K562 (cell line): ENCODE measurements around the gene SELPLG. TPM values are rescaled to one million over a fixed set of nuclear protein-coding genes. Genes with fewer than 3 reads are reported as not detected.

Source experiments
- CHAMP1 ChIP-seq: fragments of 450-650 bp; IDR thresholded peaks from 2 replicates; pipeline ENCODE4 v1.6.1; 2016; ENCODE audit warnings: mild to moderate bottlenecking
- FUS ChIP-seq: fragments of 200-400 bp; formaldehyde crosslinking; optimal IDR thresholded peaks from 2 replicates; pipeline ENCODE3; 2017; ENCODE audit warnings: low read depth, low read length
- IRF1 ChIP-seq: sonication (generic); formaldehyde crosslinking; IDR thresholded peaks from 2 replicates; pipeline ENCODE4 v1.8.0; 2022; ENCODE audit warnings: missing genetic modification reagents, mild to moderate bottlenecking, borderline replicate concordance
- NR2C1 ChIP-seq, 2 experiments: fragments of 450-650 bp; IDR thresholded peaks; 2 replicates each; pipeline ENCODE4 v1.6.1; 2017; ENCODE audit warnings: mild to moderate bottlenecking in 2 of 2, antibody characterized with exemption in 1 of 2, inconsistent platforms in 1 of 2, missing compliant biosample characterization in 1 of 2, missing genetic modification characterization in 1 of 2
- PATZ1 ChIP-seq: fragments of 250-450 bp; sonication (Bioruptor Pico); IDR thresholded peaks from 2 replicates; pipeline ENCODE4 v1.5.0; 2020; ENCODE audit warnings: mild to moderate bottlenecking, borderline replicate concordance
- TGIF2 ChIP-seq: sonication (generic); formaldehyde crosslinking; IDR thresholded peaks from 2 replicates; pipeline ENCODE4 v1.8.1; 2022; ENCODE audit warnings: mild to moderate bottlenecking, missing genetic modification reagents, moderate library complexity
- ZBTB40 ChIP-seq, 2 experiments: fragments of 450-650 bp in 1 of 2; sonication (generic) in 1 of 2; formaldehyde crosslinking in 1 of 2; IDR thresholded peaks; 2 replicates each; pipeline versions ENCODE4 v1.7.1 to v1.9.0; 2016 to 2022; ENCODE audit warnings: inconsistent platforms in 1 of 2, mild to moderate bottlenecking in 1 of 2, missing genetic modification reagents in 1 of 2
- ZNF444 ChIP-seq: fragments of 250-450 bp; sonication (Bioruptor Pico); IDR thresholded peaks from 2 replicates; pipeline ENCODE4 v1.4.0; 2020; ENCODE audit warnings: mild to moderate bottlenecking, moderate library complexity
- ZSCAN32 ChIP-seq: fragments of 450-650 bp; formaldehyde crosslinking; IDR thresholded peaks from 2 replicates; pipeline ENCODE4 v1.4.0; 2020; ENCODE audit warnings: mild to moderate bottlenecking, moderate library complexity
- polyA plus RNA-seq, 8 experiments: library from polyadenylated mRNA; depleted of rRNA in 4 of 8; stranded (reverse) in 5 of 8; unstranded in 3 of 8; fragments of >200 nt; fragmentation: Nextera tagmentation in 2 of 8; fragmentation: Illumina TruSeq in 1 of 8; extraction: Ambion mirVana in 2 of 8; extraction: Trizol in 1 of 8; gene quantifications; 2 replicates each; pipeline versions ENCODE4 v1.2.1 to v1.2.3, GENCODE V29; 2011 to 2014; ENCODE audit warnings: inconsistent platforms in 1 of 8, missing spikeins in 1 of 8
- total RNA-seq, 7 experiments: library from RNA; depleted of rRNA in 6 of 7; stranded (reverse); fragments of >200 nt in 6 of 7; fragmentation: Illumina TruSeq in 2 of 7; extraction: Trizol in 2 of 7; gene quantifications; 2 replicates each; pipeline versions ENCODE4 v1.2.1 to v1.2.3, GENCODE V29; 2011 to 2021; ENCODE audit warnings: low replicate concordance in 1 of 7

SELPLG gene
- total and polyA plus RNA-seq, 9 of the 15 experiments (the other 6 are each of a cell fraction or from before 2014, with no cell fraction given) = 0.22 to 10.2 (median 1.7) TPM

GRCh38 chr12:108630481-108631207 is 3.0 kb downstream of the SELPLG start (continued):
- TF ChIP-seq ZBTB40 (IDR thresholded peaks at IDR 0.05) = peak; percentile 6
- no peak for TF ChIP-seq ZBTB40 (CRISPR knock-in tag; IDR thresholded peaks at IDR 0.05)
- TF ChIP-seq ZNF444 (CRISPR knock-in tag) = no peak
- TF ChIP-seq NR2C1 (IDR thresholded peaks at IDR 0.05) = no peak
- no peak for TF ChIP-seq NR2C1 (tag; IDR thresholded peaks at IDR 0.05)
- no peak for TF ChIP-seq CHAMP1
- TF ChIP-seq IRF1 (CRISPR knock-in tag) = no peak
- no peak for TF ChIP-seq PATZ1 (CRISPR knock-in tag)
- TF ChIP-seq ZSCAN32 (CRISPR knock-in tag) = no peak
- no peak for TF ChIP-seq FUS
- no peak for TF ChIP-seq TGIF2 (CRISPR knock-in tag)
